GM18505 (cell line): Measurements from ENCODE around the gene NTN1.

ENCODE experiments used
- ATAC-seq: cut with Tn5 transposase; IDR thresholded peaks from one replicate; pipeline ENCODE4 v1.9.1; 2021; ENCODE audit not compliant: unreplicated experiment
- POLR2A ChIP-seq: IDR thresholded peaks from 4 replicates; pipeline ENCODE4 v1.6.1; 2011; ENCODE audit warnings: borderline replicate concordance; ENCODE audit not compliant: insufficient read depth, insufficient read length; ENCODE audit errors: extremely low read depth

The NTN1 gene

GRCh38 chr17:9036336-9036735 is 15.0 kb downstream of the NTN1 start:
- no peak for ATAC-seq
- TF ChIP-seq POLR2A, result no peak

GRCh38 chr17:9037736-9038135 is 16.4 kb downstream of the NTN1 start:
- no peak for TF ChIP-seq POLR2A
- ATAC-seq, result no peak

GRCh38 chr17:9038380-9038779 is 17.1 kb downstream of the NTN1 start:
- TF ChIP-seq POLR2A, result no peak
- ATAC-seq, result no peak

- no peak for ATAC-seq
- no peak for TF ChIP-seq POLR2A
Measured at GRCh38 chr17:9044772-9045463, 23.6 kb downstream of the NTN1 start.

DNA sequence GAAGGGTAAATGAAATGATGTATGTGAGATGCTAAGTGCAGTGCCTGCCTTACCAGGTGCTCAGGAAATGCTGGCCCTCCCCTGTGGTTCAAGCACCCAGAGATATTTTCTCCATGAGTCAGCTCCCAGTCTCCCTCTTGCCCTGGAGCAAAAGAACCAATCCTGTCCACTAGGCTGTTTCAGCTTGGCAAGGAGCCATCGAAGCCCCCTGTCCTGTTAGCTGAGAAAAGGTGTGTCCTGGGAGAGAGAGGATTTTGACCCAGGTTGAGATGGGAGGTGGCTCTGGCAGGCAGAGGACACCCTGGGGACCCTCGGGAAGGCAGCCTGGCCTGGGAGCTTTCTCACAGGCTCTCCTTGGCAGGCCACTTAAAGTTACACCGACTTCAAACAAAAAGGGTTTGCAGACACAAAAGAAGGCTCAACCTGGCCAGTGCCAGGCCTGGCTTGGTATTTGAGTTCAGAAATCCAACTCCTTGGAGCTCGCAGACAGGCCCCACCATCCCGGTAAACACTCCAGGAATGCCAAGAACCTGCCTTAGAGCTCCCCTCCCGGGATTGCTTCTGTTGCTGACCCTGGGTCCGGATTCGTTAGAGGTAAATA is 29.6 kb downstream of the NTN1 start:
- ATAC-seq, result no peak

DNA sequence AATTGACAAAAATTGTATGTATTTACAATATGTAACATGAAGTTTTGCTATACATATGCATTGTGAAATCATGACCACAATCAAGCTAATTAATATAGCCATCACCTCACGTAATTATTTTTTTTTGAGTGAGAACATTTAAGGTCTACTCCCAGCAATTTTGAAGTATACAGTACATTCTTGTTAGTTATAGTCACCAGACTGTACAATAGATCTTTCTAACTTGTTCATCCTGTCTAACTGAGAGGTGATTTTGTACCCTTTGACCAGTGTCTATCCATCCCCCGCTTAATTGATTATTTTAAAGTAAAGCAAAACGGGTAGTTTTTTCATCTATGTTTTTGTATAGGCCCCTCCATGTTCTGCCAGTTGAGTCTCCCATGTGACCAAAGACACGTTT is 30.3 kb downstream of the NTN1 start:
- TF ChIP-seq POLR2A, result no peak

More for the DNA sequence above, 29.6 kb downstream of the NTN1 start:
- no peak for TF ChIP-seq POLR2A

DNA sequence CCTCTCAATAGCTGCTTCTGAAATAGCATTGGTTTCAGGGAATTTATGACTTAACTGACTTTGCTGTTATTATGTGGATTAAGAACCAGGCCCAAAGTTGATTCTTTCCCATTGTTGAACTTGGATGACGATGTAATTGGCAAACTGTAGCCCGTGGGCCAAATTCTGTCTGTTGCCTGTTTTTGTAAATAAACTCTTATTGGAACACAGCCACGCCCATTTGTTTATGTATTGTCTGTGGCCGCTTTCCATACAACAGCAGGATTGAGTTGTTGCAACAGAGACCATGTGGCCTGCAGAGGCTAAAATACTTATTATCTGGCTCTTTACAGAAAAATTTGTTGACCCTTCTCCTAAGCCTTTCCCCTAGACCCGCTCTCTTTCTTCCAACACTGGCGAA is 31.6 kb downstream of the NTN1 start:
- no peak for ATAC-seq
- no peak for TF ChIP-seq POLR2A

More for the DNA sequence above, 30.3 kb downstream of the NTN1 start:
- no peak for ATAC-seq

- ATAC-seq, result no peak
- no peak for TF ChIP-seq POLR2A
Measured at GRCh38 chr17:9053406-9053805, 32.1 kb downstream of the NTN1 start.

GRCh38 chr17:9054126-9054975 is 33.0 kb downstream of the NTN1 start:
- no peak for ATAC-seq
- no peak for TF ChIP-seq POLR2A

GRCh38 chr17:9055281-9055680 is 34.0 kb downstream of the NTN1 start:
- no peak for ATAC-seq
- no peak for TF ChIP-seq POLR2A

DNA sequence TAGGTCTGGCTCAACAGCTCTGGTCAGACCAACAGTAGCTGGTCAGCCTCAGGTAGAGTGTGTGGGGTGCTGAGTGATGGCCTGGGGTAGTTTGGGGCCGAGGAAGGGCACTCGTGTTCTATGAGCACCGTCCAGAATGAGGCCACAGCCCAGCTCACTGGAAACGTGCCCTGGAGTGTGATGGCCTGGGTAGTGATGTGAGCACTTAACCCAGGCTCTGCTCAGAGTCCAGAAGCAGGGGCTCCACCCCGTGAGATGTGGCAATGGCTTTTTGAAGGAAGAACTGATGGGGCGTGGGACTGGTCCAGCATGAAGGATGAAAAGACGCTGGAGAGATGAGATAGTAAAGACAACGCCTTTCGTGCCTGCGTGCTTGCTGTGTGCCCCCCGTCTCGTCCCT is 35.3 kb downstream of the NTN1 start:
- TF ChIP-seq POLR2A, result no peak
- no peak for ATAC-seq

DNA sequence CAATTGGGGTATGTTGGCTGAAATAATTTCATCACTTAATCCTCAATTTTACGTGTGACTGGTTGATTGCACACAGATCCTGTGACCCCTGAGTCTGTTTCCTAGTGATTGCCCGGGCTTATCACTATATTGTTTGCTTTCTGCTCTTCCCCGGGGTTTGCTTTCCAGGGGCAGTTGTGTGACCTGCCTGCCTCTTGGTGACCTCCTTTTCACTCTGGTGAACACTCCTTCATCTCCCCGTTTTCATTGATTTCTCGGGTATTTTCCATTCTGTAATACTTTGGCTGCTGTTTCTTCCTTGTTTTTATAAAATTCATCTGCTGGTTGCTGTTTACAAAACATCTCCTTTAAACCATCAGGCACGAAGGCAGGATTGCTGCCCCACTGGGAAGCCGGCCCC is 36.0 kb downstream of the NTN1 start:
- ATAC-seq, result no peak
- TF ChIP-seq POLR2A, result no peak

- no peak for TF ChIP-seq POLR2A
- ATAC-seq, result no peak
Measured at GRCh38 chr17:9062399-9062902, 41.1 kb downstream of the NTN1 start.

- ATAC-seq, result no peak
- TF ChIP-seq POLR2A, result no peak
Measured at GRCh38 chr17:9064311-9064834, 43.1 kb downstream of the NTN1 start.

- no peak for ATAC-seq
- TF ChIP-seq POLR2A, result no peak
Measured at GRCh38 chr17:9071016-9071415, 49.7 kb downstream of the NTN1 start.
